Subcutaneous adipose tissue (tissue), 4 donors: ENCODE measurements around the gene INPP4A. TPM values are rescaled to one million over a fixed set of nuclear protein-coding genes. Genes with fewer than 3 reads are reported as not detected.

Source experiments
- CTCF ChIP-seq: fragments of 450-650 bp; IDR thresholded peaks from one replicate; pipeline ENCODE4 v1.5.1; 2016; ENCODE audit warnings: low read depth, mild to moderate bottlenecking, control low read depth, antibody characterized with exemption, moderate library complexity
- total RNA-seq, 4 donors: library from RNA; depleted of rRNA; stranded (reverse); fragments of >200 nt; gene quantifications; one replicate each; pipeline ENCODE4 v1.1.0, GENCODE V29; 2016

Gene INPP4A
- total RNA-seq, 4 donors from 2014 or later: 18.9 to 38.2 (median 22.0) TPM

DNA sequence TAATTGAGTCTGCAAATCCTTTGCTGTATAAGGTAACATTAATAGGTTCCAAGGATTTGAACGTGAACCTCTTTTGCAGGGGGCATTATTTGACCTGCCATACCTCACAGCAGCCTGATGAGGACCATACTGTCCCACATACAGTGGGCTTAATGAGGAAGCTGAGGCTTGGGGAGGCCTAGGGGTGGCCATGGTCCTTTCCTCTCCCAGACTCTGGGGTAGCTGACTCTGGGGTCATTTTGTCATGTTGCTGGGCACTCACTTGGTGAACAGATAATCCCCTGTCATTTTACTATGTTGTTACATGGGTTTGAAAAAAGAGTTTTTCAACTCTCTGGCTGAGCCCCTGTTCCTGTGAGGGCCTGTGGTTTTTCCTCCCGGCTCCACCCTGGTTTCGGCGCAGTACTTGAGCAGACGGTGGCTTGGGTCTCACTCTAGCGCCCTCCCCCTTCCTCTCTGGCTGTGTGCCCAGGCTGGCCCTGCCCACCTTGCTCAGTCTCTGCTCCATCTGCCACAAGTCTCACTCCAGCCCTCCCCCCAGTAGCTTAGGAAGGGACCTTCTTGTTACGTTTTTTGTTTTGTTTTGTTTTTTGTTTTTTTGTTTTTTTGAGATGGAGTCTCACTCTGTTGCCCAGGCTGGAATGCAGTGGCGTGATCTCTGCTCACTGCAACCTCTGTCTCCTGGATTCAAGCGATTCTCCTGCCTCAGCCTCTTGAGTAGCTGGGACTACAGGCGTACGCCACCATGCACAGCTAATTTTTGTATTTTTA lies 21.0 kb downstream of the INPP4A start:
- no peak for TF ChIP-seq CTCF

GRCh38 chr2:98467082-98467536 lies 22.5 kb downstream of the INPP4A start:
- TF ChIP-seq CTCF: no peak

DNA sequence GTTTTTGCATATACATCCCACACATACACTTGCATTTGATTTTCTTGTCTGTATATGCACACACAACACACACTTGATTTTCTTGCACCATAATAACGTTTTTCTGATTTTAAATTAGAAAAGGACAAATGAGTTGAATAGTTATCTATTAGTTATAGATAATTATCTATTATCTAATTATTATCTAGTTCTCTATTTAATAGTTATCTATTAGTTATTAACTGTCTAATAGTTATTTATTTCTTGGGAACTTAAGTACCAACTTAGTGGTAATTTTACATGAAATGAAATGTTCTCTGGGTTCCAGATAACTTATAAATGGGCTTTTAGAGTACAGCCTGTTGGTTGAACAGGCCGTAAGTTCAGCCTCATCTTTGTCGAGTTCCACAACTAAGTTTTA lies 23.0 kb downstream of the INPP4A start:
- no peak for TF ChIP-seq CTCF

DNA sequence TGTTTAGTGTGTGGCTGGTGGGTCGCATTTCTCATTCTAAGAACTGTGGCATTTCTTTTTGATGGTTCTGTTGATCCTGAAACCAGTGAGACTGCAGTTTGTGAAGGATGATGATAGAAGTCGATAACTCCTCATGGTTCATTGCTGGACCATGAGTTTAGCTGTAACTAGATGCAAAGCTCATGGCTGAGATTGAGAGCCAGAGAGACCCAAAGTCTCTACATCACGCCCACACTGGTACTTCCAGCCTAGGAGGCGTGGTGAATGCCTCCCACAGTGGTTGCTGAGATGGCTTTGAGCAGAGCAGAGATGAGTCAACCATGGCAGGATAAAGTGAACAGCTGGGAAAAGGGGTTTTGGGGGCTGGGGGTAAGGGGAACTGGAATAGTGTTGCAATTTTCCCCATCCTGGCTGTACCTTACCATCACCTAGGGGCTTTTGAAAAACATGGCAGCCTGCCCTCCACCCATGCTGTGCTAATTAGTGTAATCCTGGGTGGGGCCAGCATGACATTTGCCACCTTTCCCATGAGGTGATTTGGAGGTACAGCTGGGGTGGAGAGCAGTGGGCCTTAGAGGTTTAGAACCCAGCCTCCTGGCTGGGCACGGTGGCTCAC lies 24.1 kb downstream of the INPP4A start:
- TF ChIP-seq CTCF: no peak

GRCh38 chr2:98469862-98470544 lies 25.3 kb downstream of the INPP4A start:
- TF ChIP-seq CTCF: no peak

- TF ChIP-seq CTCF: no peak
These were observed 26.2 kb downstream of the INPP4A start for GRCh38 chr2:98470851-98471255.
